GM18502 (cell line): ENCODE data around the gene C1orf116.

Experiments used
- ATAC-seq: cut with Tn5 transposase; IDR thresholded peaks from one replicate; pipeline ENCODE4 v1.9.1; 2021; ENCODE audit warnings: mild to moderate bottlenecking; ENCODE audit not compliant: unreplicated experiment, poor library complexity

C1orf116 gene

DNA sequence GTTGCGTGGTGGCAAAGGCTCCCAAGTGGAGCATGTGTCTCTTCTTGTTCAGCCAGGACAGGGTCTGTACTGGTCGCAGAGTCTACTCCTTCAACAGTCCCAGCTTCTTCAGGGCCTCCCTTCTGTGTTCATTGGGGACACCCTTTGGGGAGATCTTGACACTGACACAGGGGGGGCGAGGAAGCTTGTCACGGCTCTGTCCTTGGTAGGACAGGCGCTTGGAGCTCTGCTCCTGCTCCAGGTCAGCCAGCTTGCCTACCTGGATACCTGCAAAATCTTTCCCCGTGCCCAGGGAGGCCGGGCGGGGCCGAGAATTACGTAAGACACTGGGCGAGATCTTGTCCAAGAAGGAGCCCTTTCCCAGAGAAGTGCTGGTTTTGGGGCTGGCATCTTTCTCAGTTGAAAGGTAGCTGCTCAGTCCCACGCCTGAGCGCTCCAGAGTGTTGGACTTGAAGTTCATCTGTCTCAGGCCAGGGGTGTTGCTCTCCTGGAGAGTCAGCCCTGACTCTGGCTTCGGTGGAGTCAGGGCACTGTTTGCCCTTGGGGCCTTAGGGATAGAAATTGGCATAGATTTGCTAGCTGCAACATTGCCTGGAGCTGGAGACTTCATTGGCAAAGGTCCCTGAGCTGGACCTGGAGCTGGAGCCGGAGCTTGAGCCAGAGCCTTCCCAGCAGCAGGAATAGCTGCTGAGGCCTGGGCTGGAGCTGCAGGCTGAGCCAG, 10.5 kb downstream of the C1orf116 start:
- ATAC-seq = no peak

- ATAC-seq = no peak
Measured at GRCh38 chr1:207021139-207021861, 11.3 kb downstream of the C1orf116 start.

GRCh38 chr1:207020709-207021107, 11.8 kb downstream of the C1orf116 start:
- no peak for ATAC-seq

GRCh38 chr1:207020065-207020708, 12.4 kb downstream of the C1orf116 start:
- no peak for ATAC-seq

GRCh38 chr1:207019661-207020060, 12.9 kb downstream of the C1orf116 start:
- ATAC-seq = no peak

DNA sequence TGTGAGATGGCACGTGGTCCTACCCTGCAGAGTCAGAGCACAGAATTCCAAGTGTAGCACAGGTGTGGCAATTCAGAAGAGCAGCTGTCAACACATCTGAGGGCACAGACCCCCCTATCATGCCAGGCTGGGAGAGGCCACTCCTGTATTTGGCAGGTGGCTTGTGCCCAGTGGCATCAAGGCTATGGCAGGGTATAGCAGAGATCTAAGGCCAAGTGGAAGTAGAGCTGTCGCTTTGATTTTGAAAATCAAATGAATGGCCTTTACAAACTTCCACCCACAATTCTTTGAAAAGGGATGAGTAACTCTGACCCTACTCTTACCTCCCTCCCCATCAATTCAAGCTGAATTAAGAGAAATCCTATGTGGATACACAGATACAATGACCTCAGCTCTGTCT, 13.4 kb downstream of the C1orf116 start:
- ATAC-seq = no peak

DNA sequence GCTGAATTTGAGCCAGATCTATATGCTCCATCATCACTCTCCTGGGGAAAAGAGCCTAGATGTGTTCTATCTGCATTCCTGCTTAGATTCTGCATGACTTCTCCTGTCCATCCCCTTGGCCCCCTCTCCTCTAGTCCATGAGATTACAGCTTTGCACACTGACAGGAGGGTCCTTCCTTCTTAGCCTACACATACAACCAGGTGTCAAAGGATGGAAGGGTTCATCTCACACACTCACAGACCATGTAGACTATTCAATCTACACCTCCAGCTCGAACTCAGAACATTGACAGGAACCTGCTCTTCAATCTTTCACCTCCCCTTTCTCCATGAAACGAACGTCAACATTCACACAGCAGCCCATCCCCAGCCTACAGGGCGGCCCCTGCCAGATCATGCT, 13.8 kb downstream of the C1orf116 start:
- no peak for ATAC-seq

DNA sequence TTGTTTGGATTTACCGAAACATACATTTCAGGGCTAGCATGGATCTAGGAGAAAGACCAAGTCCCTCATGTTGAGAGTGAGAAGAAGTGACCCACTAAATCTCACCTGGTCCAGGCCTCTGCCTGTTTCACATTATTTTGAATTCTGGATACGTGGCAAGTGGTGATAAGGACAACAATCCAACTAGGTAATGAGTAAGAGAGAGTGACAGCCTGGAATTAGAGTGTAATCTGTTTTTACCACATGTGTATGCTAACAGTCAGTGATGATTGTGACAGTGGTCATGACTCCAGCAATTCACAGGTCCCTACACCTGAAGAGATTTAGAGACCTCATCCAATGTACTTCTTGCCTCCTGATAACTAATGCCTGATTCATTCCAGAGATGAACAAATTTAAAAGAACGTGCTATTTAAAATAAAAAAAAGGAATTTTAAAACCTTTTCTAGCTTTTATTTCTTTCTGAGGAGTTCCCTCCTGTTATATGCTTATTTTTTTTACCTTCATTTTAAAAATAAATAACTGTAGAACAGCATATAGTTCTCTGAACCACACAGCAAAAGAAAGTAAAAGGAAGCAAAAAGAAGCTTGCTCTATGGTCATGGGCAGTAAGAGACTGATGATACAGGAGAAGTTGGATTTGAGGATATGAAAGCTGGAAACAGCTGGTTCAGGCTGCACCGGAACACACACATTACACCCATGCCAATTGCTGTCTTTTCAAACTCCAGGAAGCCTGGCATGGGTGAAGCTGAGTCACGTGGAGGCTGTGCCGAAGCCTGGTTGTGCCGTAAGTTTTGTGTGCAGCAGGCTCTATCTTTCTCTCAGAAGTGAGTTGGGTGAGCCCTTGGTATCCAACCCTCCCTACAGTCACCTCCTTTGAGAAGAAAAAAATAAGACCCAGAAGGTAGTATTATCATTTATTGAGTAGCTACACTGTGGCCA, 14.7 kb downstream of the C1orf116 start:
- no peak for ATAC-seq

DNA sequence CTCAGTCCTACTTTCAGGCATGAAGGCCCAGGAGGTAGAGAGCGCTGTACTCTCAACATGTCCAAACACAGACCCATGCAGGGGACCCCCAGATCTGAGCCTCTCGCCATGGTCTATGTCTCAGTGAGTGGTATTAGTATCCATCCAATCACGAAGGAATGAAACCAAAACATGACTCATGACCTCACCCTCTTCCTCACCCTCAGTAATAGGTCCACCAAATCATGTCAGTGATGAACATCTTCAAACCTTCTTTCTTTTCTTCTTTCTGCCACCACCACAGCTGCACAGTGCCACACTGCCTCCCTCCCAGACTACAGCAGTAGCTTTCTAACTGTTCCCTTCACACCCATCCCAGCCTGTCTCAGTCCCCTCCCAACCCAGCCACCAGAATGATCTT, 16.8 kb downstream of the C1orf116 start:
- no peak for ATAC-seq

- no peak for ATAC-seq
Measured at GRCh38 chr1:207014728-207015127, 17.8 kb downstream of the C1orf116 start.

- no peak for ATAC-seq
Measured at GRCh38 chr1:207013321-207014085, 19.1 kb downstream of the C1orf116 start.

DNA sequence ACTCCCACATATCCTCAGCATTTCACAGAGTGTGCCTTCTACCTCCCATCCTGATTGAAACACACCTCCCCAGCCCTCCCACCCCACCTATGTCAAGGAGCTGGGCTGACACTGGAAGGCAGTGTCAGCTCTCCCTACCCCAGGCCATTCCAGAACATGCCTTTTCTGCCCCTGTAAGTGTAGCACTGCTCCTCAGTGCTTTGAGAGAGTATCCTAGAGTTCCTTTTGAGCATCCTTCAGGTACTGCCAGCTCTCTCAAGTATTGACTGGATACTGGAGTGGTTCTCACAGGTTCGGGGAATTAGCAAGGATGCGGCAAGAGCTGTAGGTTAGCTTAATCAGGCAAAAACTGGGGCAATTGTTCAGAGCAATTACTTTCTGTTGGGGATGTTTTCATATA, 21.8 kb downstream of the C1orf116 start:
- ATAC-seq = no peak

DNA sequence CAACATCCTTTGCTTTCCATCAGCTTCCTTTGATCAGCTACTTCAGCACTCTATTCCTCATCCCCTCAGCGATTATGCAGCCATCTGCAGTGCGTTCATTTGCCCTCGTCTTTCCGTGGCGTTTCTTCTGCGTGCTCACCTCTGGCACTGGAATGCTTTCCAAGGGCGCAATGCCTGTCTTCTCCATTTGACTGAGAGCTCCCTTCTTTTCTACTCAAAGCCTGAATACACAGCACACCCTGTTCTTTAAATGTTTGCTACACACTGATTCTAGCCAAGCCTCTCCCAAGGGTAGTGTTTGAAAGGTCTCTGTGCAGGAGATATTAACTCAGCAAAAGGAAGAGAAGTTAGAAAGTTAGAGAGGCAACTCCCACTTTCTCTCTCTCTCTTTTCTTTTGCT, 22.6 kb downstream of the C1orf116 start:
- ATAC-seq = no peak

GRCh38 chr1:207009182-207009850, 23.2 kb downstream of the C1orf116 start:
- no peak for ATAC-seq

GRCh38 chr1:207007352-207008033, 25.1 kb downstream of the C1orf116 start:
- no peak for ATAC-seq

DNA sequence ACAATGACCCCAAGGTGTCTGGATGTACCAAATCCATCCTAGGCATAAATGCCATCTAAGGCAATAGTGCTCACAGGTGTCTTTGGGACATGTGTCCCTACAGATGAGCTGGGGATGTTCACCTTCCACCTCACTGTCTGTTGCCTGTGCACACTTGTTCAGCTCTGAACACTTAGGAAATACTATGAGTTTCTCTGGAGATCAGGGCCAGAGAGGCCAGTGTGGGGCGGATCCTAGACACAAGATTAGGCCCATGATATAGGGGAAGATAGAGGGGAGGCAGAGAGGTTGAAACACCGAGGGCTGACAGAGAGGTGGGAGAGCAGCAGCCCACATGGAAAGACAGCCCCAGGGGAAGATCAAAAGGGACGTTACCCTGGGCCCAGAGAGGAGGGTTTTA, 25.6 kb downstream of the C1orf116 start:
- ATAC-seq = no peak

GRCh38 chr1:207006083-207006482, 26.5 kb downstream of the C1orf116 start:
- no peak for ATAC-seq

GRCh38 chr1:207004931-207005830, 27.4 kb downstream of the C1orf116 start:
- no peak for ATAC-seq
